ENCODE measurements around the gene INTS1.
A peak's percentile ranks its signal among the peaks of the same experiment; 100 is the strongest.
"Not testable (repeated sequence)": the region's sequence is repeated elsewhere in the genome, so short reads cannot be mapped to it uniquely, and the experiment has no call there.

Gene INTS1

DNA sequence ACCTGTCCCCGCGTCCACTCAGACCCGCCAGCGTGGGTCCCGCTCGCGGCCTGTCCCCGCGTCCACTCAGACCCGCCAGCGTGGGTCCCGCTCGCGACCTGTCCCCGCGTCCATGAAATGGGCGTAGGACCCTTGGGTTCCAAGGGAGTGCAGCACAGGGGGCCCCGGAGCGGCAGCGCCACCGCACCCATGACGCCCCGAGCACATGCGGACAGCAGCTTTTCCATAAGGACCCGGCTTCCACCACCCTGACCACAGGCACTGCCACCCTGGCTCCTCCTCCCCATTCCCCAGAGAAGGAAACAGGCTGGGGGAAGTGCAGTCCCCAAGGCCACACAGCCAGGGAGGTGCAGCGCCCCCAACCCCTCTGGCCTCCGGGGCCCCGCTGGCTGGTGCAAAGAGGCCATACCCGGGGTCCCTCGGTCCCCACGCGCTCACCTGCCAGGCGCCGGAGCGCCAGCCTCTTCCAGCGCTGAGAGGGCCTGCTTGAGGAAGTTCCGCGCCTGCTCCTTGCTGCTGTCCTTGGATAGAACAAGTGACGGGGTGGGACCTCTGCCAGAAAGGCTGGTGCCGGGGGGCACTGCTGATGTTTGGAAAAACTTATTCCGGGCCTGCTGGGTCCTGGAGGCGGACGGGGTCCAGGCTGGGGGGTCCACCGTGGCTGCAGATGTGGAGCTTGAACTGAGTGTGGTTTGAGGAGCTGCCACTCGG is 59.8 kb downstream of the INTS1 start:
- no peak for DNase-seq

DNA sequence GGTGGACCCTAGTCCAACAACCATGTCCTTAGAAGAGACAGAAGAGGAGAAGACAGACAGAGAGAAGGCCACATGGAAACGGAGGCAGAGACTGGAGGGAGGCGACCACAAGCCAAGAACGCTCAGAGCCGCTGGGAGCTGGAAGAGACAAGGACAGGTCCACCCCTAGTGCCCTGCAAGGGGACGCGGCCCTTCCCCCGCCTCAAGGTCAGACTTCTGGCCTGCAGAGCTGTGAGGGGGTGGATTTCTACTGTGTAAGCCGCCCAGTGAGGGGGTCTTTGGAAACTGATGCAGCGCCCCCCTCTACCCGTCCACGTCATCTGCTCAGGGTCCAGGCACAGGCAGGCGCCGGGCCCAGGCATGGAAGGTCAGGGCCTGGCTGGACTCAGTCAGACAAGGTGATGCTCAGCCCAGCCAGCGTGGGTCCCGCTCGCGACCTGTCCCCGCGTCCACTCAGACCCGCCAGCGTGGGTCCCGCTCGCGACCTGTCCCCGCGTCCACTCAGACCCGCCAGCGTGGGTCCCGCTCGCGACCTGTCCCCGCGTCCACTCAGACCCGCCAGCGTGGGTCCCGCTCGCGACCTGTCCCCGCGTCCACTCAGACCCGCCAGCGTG is 60.5 kb downstream of the INTS1 start:
- DNase-seq, result not testable (repeated sequence)

DNA sequence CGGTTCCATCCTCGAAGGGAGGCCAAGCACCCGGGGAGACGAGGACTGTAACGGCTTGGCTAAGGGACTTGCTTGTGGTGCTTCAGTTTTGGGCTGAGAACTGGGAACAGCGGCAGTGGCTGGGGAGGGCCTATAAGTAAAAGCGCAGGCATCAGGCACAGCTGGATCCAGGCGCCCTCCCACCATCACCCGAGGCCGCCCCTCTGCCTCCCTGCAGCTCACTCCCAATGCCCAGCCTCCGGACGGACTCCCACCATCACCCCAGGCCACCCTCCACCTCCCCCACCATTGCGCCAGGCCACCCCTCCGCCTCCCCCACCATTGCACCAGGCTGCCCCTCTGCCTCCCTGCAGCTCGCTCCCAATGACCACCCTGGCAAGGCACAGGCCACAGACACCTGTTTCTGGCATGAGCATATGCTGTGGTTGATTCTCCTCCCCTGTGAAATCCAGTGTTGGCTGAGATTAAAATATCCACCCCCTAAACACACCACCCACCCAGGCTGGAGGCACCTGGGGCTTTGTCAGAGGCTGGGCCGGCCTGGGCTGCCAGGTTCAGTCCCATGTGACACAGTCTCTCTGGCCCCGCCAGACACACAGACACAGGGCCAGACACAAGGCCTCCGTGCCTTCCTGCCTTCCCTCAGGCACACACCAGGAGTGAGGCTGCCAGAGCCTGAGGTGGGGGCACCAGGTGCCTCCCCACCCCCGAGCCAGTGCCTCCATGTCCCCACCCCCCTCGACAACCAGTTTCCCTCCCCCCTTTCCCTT is 61.6 kb downstream of the INTS1 start:
- DNase-seq, result no peak

DNA sequence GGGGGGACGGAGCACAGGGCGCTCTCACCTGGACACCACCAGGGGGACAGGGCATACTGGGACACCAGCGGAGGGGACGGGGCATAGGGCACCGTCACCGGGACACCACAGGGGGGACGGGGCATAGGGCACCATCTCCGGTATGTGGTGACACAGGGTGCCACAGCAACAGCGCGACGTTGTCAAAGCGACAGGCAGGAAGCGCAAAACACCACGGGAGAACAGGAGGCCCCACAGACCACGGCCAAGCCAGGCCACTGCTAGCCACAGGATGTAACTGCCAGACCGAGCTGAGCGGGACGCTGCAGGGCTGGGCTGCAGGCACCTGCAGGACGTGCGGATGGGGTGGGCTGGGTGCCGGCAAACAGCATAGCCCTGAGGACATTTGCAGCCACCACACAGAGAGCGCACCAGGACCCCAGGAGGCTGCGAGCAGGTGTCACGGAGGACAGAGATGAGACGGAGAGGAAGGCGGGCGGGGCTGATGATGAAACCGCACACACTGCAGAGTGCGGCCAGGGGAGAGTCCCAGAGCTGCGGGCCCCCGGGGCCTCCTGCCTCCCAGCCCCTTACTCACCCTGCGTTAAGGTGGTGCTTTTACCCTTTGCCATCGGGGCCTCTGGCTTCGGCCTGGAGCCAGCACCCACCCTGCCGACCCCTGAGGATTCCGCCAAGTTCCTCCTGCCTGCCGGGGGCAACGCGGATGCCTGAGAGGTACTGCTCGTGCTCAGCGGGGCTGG is 62.4 kb downstream of the INTS1 start:
- no peak for DNase-seq

DNA sequence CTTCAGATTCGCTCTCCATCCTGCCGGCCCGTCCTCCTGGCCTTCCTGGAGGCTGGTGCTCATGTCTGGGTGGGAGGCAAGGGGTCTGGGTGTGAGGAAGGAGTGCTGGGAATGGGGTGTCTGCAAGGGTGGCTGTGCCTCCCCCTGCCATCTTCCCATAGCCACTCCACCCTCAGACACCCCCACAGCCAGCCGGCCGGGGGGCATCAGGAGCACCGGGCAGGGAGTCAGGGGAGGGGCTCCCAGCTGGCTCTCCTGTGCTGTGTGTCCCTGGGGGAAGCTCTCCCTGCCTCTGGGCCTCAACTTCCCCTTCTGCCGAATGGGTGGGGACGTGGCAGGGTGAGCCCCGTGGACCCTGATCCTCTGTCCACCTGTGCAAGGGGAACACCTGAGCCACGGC is 63.6 kb downstream of the INTS1 start:
- no peak for DNase-seq

DNA sequence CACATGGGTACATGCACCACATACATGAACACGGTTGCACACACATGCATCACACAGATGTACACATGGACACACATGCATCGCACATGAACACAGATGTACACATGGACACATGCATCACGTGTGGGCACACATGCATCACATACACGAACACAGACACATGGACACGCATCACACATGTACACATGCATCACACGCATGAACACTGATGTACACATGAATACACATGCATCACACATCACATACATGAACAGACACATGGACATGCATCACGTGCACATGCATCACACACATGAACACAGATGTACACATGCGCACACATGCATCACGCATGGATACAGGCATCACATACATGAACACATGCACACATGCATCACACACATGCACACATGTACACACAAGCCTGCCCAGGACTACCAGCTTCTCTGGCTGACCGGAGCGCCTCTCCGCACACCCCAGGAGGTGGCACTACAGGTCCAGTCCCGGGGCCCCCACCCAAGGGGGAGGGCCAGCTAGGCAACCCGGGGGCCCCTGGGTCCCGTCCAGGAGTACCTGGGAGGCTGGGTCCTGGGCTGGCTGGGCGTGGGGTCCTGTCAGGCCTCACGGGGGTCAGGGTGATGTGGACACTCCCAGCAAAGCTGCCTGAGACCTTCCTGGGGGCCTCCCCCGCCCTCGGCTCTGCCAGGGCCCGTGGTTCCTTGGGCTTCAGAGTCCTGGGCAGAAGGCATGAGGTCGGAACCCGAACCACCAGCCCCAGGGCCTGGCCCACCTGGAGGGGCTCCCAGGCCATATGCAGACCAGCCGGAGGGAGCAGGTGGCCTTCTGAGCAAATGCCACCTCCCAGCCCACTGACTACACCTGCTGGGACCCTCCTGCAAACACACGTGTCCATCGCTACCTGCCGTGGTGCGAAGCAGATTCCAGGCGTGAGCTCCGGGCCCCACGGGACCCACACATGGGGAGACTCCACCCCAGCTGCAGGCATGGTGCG is 64.5 kb downstream of the INTS1 start:
- DNase-seq, result no peak

DNA sequence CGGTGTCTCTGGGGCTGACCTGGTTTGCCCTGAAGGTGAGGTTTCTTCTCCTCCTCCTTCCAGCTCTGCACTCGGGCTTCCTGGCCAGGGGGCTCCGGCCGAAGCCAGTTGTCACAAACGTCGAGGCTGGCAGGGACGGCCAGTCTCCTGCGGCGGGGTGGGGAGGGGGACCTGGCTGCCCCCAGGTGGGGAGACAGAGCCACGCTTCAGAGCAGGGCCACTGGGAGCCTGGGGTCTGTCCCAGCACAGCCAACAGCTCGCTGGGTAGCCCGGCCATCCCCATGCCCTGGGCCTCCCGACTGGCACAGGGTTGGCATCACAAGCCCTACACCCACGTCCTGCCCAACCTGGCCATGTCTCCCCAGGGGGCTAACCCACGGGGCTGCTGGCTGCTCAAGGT is 65.4 kb downstream of the INTS1 start:
- DNase-seq, result no peak

DNA sequence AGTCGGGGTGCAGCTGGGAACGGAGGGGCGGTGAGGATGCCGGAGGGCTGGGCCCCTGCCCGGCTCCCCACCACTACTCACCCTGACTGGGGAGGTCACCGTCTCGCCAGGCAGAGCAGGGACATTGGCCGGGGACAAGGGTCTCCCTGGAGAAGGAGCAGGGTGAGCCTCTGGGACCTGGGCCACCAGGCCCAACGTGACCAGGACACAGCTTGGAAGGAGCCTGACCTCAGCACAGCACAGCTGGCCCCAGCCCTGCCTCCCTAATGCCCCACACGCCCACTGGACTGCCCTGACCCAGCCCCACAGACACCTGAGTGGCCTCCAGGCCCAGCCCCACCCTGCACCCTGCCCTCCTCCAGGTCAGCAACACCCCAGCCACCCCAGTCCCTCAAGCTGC is 66.0 kb downstream of the INTS1 start:
- no peak for DNase-seq

DNA sequence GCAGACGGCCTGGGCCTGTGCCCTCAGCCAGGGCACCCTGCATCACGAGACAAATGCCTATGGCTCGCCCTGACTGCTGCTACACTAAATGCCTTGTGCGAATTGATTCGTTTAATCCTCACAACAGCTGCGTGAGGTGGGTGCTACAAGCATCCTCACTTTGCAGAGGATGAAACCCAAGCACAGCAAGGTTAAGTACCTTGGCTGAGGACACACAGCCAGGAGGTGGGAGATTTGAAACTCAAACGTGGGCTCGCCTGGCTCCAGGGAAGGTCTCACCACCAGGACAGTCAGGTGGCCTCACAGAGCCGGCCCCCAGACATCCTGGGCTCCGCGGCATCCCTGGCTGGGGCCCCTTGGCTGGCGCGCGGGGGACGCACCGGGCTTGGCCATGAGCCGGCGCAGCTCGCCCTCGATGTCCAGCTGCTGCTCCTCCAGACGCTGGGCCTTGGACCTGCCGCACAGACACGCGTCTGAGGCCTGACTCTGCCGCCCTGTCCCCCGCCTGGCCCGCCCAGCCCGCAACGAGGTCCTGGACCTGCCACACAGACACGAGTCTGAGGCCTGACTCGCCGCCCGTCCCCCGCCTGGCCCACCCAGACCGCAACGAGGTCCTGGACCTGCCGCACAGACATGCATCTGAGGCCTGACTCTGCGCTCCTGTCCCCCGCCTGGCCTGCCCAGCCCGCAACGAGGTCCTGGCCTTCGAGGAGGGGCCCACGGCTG is 66.9 kb downstream of the INTS1 start:
- DNase-seq, result no peak

DNA sequence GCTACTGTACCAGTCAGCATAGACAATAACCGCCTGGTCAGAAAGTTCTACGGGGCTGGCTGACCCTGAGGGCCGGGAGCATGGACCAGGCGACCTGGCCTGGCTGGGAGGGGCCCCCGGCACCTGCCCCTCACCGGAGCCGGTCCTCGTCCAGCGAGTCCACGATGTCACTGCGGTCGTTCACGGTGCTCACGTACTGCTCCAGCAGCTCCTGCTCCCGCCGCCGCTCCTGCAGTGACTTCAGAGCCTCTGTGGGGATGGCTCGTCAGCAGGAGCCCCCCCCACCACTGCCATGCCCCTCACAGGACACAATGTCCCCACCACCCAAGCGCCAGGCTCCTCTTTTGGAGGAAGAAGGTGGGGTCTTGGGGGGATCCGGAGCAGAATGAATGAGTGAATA is 67.6 kb downstream of the INTS1 start:
- DNase-seq, result no peak

DNA sequence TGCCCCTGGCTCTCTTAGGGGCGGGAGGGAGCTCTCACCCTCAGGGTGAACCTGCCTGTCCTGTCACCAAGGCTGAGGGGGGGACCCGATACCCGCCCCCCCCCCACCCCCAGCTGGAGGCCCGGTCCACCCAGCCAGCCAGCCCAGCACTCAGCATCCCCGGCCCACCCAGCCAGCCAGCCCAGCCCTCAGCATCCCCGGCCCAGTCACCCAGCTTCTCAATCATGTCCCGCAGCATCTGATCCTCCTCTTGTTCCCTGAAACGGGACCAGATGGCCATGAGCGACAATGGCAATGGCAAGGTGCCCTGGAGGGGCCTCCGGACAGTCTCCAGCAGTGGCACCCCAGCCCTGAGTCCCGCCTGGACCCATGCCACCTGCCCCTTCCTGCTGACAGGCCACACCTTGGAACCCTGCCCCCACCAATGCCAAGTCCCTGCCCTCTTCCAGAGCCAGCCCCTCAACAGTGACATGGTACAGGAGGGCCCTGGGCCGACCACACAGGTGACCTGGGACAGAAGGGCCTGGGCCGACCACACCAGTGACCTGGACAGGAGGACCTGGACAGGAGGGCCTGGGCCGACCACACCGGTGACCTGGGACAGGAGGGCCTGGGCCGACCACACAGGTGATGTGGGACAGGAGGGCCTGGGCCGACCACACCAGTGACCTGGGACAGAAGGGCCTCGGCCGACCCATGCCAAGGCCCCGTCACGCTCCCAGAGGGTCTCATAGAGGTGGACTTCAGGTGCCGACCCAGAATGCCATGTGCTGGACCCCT is 69.1 kb downstream of the INTS1 start:
- DNase-seq, result no peak

DNA sequence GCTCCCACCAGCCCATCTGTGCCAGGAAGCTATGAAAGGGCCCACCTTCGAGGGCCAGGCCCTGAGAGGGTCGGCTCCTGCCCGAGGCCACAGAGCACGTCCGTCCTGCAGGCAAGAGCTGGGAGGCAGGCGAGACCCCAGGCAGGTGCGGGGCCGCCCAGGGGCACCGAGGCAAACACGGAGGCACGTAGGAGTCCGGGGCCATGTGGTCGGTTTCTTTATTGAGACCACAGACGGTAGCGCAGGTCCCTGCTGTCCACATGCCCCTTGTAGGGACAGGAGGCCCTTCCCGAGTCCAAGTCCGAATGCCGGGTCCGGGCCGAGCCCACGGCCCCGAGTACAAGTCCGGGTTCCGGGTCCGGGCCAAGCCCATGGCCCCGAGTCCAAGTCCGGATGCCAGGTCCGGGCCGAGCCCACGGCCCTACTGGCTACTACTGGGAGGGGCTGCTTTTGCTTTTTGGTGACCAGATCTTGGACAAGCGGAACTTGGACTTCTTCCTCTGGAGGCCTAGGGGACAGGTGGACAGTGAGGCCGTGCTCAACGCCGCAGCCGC is 69.9 kb downstream of the INTS1 start:
- DNase-seq, result no peak

DNA sequence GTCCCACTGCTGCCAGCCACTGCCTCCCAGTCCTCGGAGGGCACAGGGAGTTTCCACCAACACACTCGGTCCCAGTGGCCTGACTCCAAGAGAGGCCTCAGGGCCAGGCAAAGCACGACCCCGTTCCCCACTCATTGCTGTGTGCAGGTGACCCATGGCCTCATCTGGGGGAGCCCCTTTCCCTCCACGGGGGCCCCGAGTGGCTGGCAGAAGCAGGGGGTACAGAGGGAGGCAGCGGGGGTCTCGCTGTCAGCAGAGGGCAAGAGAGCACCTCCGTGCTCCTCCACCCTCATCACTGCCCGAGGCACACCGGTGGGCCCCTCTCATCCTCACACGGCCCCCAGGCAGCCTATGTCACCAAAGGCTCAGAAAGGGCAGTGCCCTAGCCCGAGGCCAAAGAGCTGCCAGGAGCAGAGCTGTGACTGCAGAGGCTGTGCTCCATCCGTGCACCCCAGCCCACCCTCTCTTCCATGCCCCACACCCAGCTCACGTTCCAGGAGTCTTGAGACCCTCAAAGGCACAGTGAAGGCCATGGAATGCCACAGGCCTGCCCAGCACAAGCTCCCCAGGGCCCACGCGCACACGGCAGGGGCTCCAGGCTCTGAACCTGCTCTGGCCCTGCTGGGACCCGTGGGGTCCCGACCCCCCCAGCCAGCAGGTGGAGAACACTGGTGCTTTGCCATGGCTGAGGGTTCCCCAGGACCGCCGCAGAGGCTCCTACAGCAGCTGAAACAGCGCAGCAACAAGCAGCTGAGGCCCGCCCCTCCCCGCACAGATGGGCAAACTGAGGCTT is 70.9 kb downstream of the INTS1 start:
- no peak for DNase-seq

DNA sequence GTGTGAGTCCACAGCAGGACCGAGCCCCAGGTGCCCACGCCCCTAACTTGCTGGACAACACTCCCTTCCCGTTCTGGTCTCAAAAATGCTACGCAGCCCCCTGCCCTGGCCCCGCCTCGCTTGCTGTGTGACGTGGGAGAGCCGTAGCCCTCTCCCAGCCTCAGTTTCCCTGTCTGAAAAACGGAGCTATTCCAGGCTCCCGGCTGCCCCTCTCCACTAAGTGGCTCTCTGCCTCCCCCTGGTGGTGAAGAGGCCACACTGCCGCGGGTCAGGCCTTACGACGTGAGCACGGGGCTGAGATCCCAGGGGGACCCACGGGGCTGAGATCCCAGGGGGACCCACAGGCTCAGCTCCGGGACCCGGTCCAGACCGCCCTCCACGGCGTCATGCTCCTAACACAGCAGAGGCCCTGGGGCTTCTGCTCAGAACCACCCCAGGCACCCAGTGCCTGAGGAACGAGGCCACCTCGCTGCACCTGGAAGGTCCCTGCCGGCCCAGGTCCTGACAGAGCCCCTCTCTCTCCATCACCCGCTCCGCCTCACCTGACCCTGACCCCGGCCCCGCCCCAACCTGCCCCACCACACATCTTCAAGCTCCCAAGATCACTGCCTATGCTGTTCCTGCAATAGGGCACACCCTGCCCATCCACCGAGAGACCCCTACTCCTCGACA is 71.6 kb downstream of the INTS1 start:
- DNase-seq, result peak; percentile 87 to 90

DNA sequence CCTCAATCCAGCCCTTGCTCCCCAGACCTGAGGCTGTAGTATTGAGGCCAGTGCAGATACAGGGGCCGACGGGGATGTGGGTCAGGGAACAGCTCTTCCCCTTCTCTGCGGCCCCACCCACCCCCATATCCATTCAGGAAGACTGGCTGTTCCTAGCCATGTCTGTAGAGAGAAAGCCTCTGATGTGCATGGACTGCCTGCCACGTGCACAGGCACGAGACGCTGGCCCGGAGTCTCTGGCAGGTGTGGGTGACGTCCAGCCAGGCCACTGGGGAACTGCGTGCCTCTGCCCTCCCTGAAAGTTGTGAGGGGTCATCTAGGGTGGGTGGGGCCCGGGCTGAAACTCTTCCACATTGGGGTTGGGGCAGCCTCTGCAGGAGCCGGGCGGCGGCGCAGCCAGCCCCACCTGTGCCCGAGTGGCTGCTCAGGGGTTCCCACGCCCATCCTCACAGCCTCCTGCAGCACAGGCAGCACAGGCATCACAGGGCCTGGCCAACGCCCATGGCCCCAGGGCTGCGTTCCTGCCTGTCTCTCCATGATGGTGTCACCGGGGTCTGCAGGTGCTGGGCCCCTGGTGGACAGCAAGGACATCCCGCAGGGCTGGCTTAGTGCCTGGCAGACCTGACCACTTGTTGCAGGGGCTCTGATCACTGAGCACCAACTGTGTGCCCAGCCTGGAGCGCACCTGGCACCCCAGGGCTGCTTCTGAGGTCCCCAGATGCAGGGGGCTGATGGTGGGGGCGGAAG is 72.4 kb downstream of the INTS1 start:
- DNase-seq, result no peak

DNA sequence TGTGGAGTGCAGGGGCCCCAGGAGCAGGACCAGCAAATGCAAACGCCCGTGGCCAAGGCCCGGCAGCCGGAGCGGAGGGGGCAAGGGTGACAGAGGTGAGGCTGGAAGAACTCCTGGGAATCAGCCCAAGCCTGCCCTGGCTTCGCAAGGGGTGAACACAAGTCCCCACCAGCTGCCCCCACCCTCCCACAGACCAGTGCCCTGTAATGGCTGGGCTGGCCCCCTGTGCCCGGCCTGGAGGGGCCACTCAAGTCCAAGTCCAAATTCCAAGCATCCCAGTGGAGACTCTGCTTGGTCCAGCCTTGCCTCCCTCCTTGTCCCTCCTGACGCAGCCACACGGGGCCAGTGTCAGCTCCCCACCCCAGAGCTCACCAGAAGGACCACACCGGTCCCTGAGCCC is 73.0 kb downstream of the INTS1 start:
- no peak for DNase-seq

DNA sequence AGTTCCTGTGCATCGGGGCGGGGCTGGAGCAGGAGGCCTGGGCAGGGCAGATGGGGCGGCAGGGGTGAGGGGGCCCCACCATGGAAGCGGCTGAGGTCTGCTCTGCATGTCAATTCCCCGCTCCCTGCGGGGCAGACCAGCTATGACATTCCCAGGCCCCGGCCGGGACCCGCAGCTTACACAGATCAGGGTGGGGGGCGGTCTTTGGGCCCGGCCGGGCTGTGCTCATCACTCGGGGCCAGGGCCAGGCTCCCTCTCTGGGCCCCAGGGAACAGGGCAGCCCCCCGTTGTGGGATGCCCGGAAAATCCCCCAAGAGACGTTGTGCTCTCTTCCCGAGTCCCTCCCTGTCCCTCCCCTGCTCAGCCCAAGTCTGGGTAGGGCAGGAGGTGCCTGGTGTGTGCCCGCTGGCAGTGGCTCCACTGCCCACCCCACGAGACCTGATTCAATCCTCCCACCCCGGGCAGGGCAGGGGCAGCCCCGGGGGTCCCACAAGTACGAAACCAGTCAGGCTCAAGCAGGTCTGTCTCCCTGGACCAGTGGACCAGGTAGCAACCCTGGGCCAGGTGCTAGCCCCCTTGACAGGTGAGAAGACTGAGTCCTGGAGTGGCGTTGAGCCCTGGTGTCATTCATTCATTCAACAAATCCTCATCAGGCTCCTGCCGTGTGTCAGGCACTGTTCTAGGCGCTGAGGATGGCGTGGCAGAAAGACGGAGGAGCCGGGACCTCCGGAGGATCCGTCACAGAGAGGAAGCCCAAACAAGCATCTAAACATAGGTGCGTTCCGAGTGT is 73.9 kb downstream of the INTS1 start:
- DNase-seq, result no peak
